GM12864 (cell line): Measurements from ENCODE around the gene TSHR.

Experiments used
- DNase-seq: peaks from one replicate; pipeline ENCODE4 v3.0.0-alpha.2; 2011; ENCODE audit warnings: low read depth
- H3K4me3 ChIP-seq: 2 replicates; pipeline ENCODE4 v1.5.1; 2011; ENCODE audit warnings: mild to moderate bottlenecking, low read depth, low read length, control low read depth
- CTCF ChIP-seq: IDR thresholded peaks from 2 replicates; pipeline ENCODE4 v1.5.1; 2011; ENCODE audit warnings: low read depth, mild to moderate bottlenecking, moderate library complexity, low read length, control low read depth, inconsistent platforms; ENCODE audit errors: missing control alignments

TSHR gene

GRCh38 chr14:80958226-80958625 is 2.8 kb downstream of the TSHR start:
- no peak overlapping the region for H3K4me3 ChIP-seq
- no peak for DNase-seq
- TF ChIP-seq CTCF, result no peak

- TF ChIP-seq CTCF, result no peak
- DNase-seq, result no peak
- H3K4me3 ChIP-seq, result no peak overlapping the region
Observed at GRCh38 chr14:80958939-80959338, 3.5 kb downstream of the TSHR start.

DNA sequence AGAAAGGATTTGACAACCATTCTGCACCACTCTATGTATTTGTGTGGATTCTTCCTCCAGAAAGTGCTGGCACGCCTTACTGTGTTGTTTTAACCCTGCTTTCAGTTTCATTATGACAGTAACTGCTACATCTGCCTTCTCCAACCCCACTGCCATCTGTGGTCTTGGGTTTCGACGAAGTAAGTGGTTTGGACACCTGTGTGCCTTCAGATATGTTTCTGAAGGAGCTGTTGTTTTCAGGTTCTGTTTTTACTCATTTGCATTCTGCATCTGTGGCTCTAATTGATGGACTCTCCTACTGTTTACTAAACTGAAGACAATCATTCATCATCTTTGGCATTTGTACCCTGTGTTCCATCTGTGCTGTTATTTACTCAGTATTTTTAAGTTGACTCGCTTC is 4.1 kb downstream of the TSHR start:
- H3K4me3 ChIP-seq, result no peak overlapping the region
- peak; percentile 96 for DNase-seq
- TF ChIP-seq CTCF, result no peak

- DNase-seq, result no peak
- no peak for TF ChIP-seq CTCF
- no peak overlapping the region for H3K4me3 ChIP-seq
Observed at GRCh38 chr14:80965037-80965436, 9.6 kb downstream of the TSHR start.

GRCh38 chr14:80973931-80974641 is 18.7 kb downstream of the TSHR start:
- DNase-seq, result no peak
- no peak for TF ChIP-seq CTCF
- H3K4me3 ChIP-seq, result no peak overlapping the region

DNA sequence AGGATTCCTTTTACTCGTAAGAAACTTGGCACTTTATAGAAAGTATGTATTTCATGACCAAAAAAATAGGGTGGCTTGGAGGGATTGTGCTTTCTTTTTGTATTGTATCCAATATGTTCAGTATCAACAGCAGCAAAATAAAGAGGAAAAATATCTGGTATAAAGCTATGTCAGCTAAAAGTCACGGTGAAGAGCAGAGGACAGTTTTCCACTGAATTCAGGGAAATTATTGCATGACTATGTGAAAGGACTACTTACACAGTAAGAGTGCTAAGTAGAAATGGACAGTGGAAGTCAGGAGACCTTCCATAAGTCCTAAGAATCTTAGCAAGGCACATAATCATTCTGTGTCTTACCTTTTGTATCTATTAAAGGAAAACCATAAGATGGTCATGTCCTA is 19.3 kb downstream of the TSHR start:
- H3K4me3 ChIP-seq, result no peak overlapping the region
- no peak for DNase-seq
- no peak for TF ChIP-seq CTCF

DNA sequence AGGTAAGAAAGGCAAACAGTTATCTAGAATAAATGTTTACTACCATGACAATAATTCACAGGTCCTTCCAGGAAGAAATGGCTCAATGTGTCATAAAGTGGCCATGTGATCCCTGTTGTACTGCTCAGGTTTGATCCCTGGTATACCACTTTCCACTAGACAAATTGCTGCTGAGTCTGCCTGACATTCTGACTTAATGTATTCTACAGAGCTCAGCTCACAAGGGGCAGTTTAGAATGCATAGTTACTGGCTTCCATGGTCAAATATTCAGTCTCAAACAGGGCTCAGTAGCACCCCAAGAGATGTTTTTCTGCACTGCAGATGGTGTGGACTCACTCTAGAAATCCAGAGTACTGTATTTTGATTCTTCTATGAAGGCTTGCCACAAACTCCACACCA is 21.8 kb downstream of the TSHR start:
- DNase-seq, result no peak
- no peak overlapping the region for H3K4me3 ChIP-seq
- TF ChIP-seq CTCF, result peak; percentile 52
